RWPE2 (cell line): ENCODE results near the gene STARD13.

ENCODE experiments used
- ATAC-seq: fragments of 200-7000 bp; cut with Tn5 transposase; 3 replicates; pipeline ENCODE4 v1.9.1; 2021; ENCODE audit warnings: low read depth
- DNase-seq: peaks from one replicate; pipeline ENCODE4 v3.0.0-alpha.2; 2020; ENCODE audit warnings: low spot score
- H3K27ac ChIP-seq: fragments of 450-650 bp; 2 replicates; pipeline ENCODE4 v1.5.1; 2017; ENCODE audit warnings: mild to moderate bottlenecking; ENCODE audit not compliant: poor library complexity, severe bottlenecking
- H3K27me3 ChIP-seq: fragments of 250-450 bp; sonication (Bioruptor Pico); 2 replicates; pipeline ENCODE4 v1.5.1; 2021; ENCODE audit warnings: mild to moderate bottlenecking, moderate library complexity; ENCODE audit not compliant: insufficient read depth, poor library complexity, severe bottlenecking
- H3K36me3 ChIP-seq: fragments of 250-450 bp; sonication (Bioruptor Pico); 2 replicates; pipeline ENCODE4 v1.5.1; 2020; ENCODE audit warnings: low read depth, mild to moderate bottlenecking, moderate library complexity
- H3K4me1 ChIP-seq: fragments of 250-450 bp; sonication (Bioruptor Pico); 2 replicates; pipeline ENCODE4 v1.5.1; 2021; ENCODE audit warnings: mild to moderate bottlenecking, moderate library complexity; ENCODE audit not compliant: insufficient read depth, poor library complexity, severe bottlenecking
- H3K4me3 ChIP-seq: fragments of 250-450 bp; sonication (Bioruptor Pico); 2 replicates; pipeline ENCODE4 v1.5.1; 2021; ENCODE audit warnings: mild to moderate bottlenecking, moderate library complexity; ENCODE audit not compliant: severe bottlenecking
- H3K9me3 ChIP-seq: fragments of 250-450 bp; sonication (Bioruptor Pico); 2 replicates; pipeline ENCODE4 v1.5.1; 2021; ENCODE audit warnings: mild to moderate bottlenecking, moderate library complexity; ENCODE audit not compliant: severe bottlenecking
- CTCF ChIP-seq: fragments of 450-650 bp; IDR thresholded peaks from one replicate; pipeline ENCODE4 v1.5.1; 2017; ENCODE audit warnings: mild to moderate bottlenecking, moderate library complexity; ENCODE audit not compliant: poor library complexity, severe bottlenecking

Gene STARD13

GRCh38 chr13:33153421-33154404, 131.8 kb downstream of the STARD13 start:
- Histone ChIP-seq H3K27me3 (no peaks in the 10 kb centered on the region), H3K9me3 (no peaks in the 10 kb centered on the region), H3K4me3 (no peak overlapping the region), H3K36me3 (peaks cover 22% of the 10 kb centered on the region), H3K27ac (no peak overlapping the region), H3K4me1 (no peaks in the 10 kb centered on the region)
- ATAC-seq: no peak; the same call in 2 of the 3 replicates
- DNase-seq: no peak
- TF ChIP-seq CTCF: no peak

GRCh38 chr13:33152389-33152788, 133.2 kb downstream of the STARD13 start:
- Histone ChIP-seq H3K4me3 (no peak overlapping the region), H3K9me3 (no peaks in the 10 kb centered on the region), H3K4me1 (no peaks in the 10 kb centered on the region), H3K27ac (no peak overlapping the region), H3K27me3 (no peaks in the 10 kb centered on the region), H3K36me3 (peaks cover 22% of the 10 kb centered on the region)
- no peak for ATAC-seq
- DNase-seq: no peak
- TF ChIP-seq CTCF: no peak

GRCh38 chr13:33150662-33151061, 134.9 kb downstream of the STARD13 start:
- H3K4me3 ChIP-seq: no peak overlapping the region
- no peaks in the 10 kb centered on the region for H3K9me3 ChIP-seq
- no peaks in the 10 kb centered on the region for H3K4me1 ChIP-seq
- H3K36me3 ChIP-seq: peaks cover 14% of the 10 kb centered on the region
- DNase-seq (no peak), ATAC-seq (no peak)
- H3K27me3 ChIP-seq: no peaks in the 10 kb centered on the region
- no peak for TF ChIP-seq CTCF
- no peak overlapping the region for H3K27ac ChIP-seq

GRCh38 chr13:33150126-33150525, 135.4 kb downstream of the STARD13 start:
- DNase-seq: no peak

More at GRCh38 chr13:33150126-33150525, 135.4 kb downstream of the STARD13 start:
- H3K9me3 ChIP-seq: no peaks in the 10 kb centered on the region
- no peak overlapping the region for H3K4me3 ChIP-seq
- ATAC-seq: no peak; the same call in 2 of the 3 replicates
- no peak overlapping the region for H3K27ac ChIP-seq
- H3K27me3 ChIP-seq: no peaks in the 10 kb centered on the region
- no peaks in the 10 kb centered on the region for H3K4me1 ChIP-seq
- no peak for TF ChIP-seq CTCF
- peaks cover 11% of the 10 kb centered on the region for H3K36me3 ChIP-seq
